DOHH2 (cell line): ENCODE data around the gene ANKRD33B.

ENCODE experiments used
- CTCF ChIP-seq: fragments of 200-600 bp; sonication (generic); IDR thresholded peaks from one replicate; pipeline ENCODE4 v1.5.1; 2014; ENCODE audit warnings: antibody characterized with exemption, mild to moderate bottlenecking, low read depth, low read length; ENCODE audit not compliant: poor library complexity, severe bottlenecking
- EZH2phosphoT487 ChIP-seq: fragments of 200-600 bp; sonication (generic); IDR thresholded peaks from 2 replicates; pipeline ENCODE4 v1.6.1; 2017; ENCODE audit warnings: borderline replicate concordance, mild to moderate bottlenecking, antibody characterized with exemption, low read length, moderate library complexity, mixed read lengths

- TF ChIP-seq CTCF: no peak
- no peak for TF ChIP-seq EZH2phosphoT487
These were observed 10.4 kb upstream of the ANKRD33B start for GRCh38 chr5:10553476-10553875.
